Nephron (organoid): ENCODE measurements around the gene SPPL3.

Experiments
- H3K27ac Mint-ChIP-seq, 3 experiments: 2 replicates each; pipeline ENCODE4 v1.8.0; 2020; ENCODE audit warnings: mixed read lengths in 3 of 3, mild to moderate bottlenecking in 2 of 3, moderate library complexity in 1 of 3
- H3K27me3 Mint-ChIP-seq: 2 replicates; pipeline ENCODE4 v1.8.0; 2021; ENCODE audit warnings: low read depth, mild to moderate bottlenecking, moderate library complexity, mixed read lengths
- H3K36me3 Mint-ChIP-seq: 2 replicates; pipeline ENCODE4 v1.8.0; 2020; ENCODE audit warnings: low read depth, mixed read lengths
- H3K4me1 Mint-ChIP-seq: 2 replicates; pipeline ENCODE4 v1.8.0; 2020; ENCODE audit warnings: mixed read lengths
- H3K4me3 Mint-ChIP-seq, 3 experiments: 2 replicates each; pipeline ENCODE4 v1.8.0; 2020; ENCODE audit warnings: mild to moderate bottlenecking in 3 of 3, mixed read lengths in 3 of 3, moderate library complexity in 2 of 3
- H3K9me3 Mint-ChIP-seq: 2 replicates; pipeline ENCODE4 v1.8.0; 2020; ENCODE audit warnings: mixed read lengths
- CTCF ChIP-seq, 3 experiments: fragments of 200-600 bp; sonication (generic); IDR thresholded peaks; one replicate each; pipeline ENCODE4 v1.5.0; 2021; ENCODE audit warnings: antibody characterized with exemption in 3 of 3; ENCODE audit not compliant: unreplicated experiment in 3 of 3

Gene SPPL3

GRCh38 chr12:120801146-120801545 lies 103.0 kb downstream of the SPPL3 start:
- peak overlapping the region in 1 of 3 experiments; percentile 13 for H3K27ac Mint-ChIP-seq
- H3K9me3 Mint-ChIP-seq = peaks cover 19% of the 10 kb centered on the region
- no peaks in the 10 kb centered on the region for H3K27me3 Mint-ChIP-seq
- peaks cover 35% of the 10 kb centered on the region for H3K36me3 Mint-ChIP-seq
- no peak overlapping the region for H3K4me3 Mint-ChIP-seq
- peaks cover 7% of the 10 kb centered on the region for H3K4me1 Mint-ChIP-seq
- TF ChIP-seq CTCF (IDR thresholded peaks at IDR 0.05; ENCODE audit: unreplicated experiment in 3 of 3) = no peak

- no peak overlapping the region for H3K27ac Mint-ChIP-seq
- peaks cover 40% of the 10 kb centered on the region for H3K36me3 Mint-ChIP-seq
- H3K4me1 Mint-ChIP-seq = peaks cover 7% of the 10 kb centered on the region
- no peak for TF ChIP-seq CTCF (IDR thresholded peaks at IDR 0.05; ENCODE audit: unreplicated experiment in 3 of 3)
- H3K27me3 Mint-ChIP-seq = no peaks in the 10 kb centered on the region
- H3K4me3 Mint-ChIP-seq = no peak overlapping the region
- peaks cover 23% of the 10 kb centered on the region for H3K9me3 Mint-ChIP-seq
Measured at GRCh38 chr12:120800665-120801064, 103.5 kb downstream of the SPPL3 start.

GRCh38 chr12:120799243-120800045 lies 104.7 kb downstream of the SPPL3 start:
- Mint-ChIP-seq H3K9me3 (peaks cover 36% of the 10 kb centered on the region), H3K27ac (peak overlapping the region in 2 of 3 experiments; percentile 39 to 60), H3K4me3 (no peak overlapping the region), H3K36me3 (peaks cover 49% of the 10 kb centered on the region), H3K27me3 (no peaks in the 10 kb centered on the region), H3K4me1 (peaks cover 7% of the 10 kb centered on the region)
- TF ChIP-seq CTCF (IDR thresholded peaks at IDR 0.05; ENCODE audit: unreplicated experiment in 3 of 3) = no peak

- peaks cover 7% of the 10 kb centered on the region for H3K4me1 Mint-ChIP-seq
- H3K4me3 Mint-ChIP-seq = no peak overlapping the region
- H3K27ac Mint-ChIP-seq = peak overlapping the region in 1 of 3 experiments; percentile 23
- peaks cover 36% of the 10 kb centered on the region for H3K9me3 Mint-ChIP-seq
- no peak for TF ChIP-seq CTCF (IDR thresholded peaks at IDR 0.05; ENCODE audit: unreplicated experiment in 3 of 3)
- H3K36me3 Mint-ChIP-seq = peaks cover 49% of the 10 kb centered on the region
- no peaks in the 10 kb centered on the region for H3K27me3 Mint-ChIP-seq
Measured at GRCh38 chr12:120798696-120799095, 105.5 kb downstream of the SPPL3 start.

GRCh38 chr12:120797677-120798642 lies 106.2 kb downstream of the SPPL3 start:
- Mint-ChIP-seq H3K27ac (peak overlapping the region in 1 of 3 experiments; percentile 23), H3K27me3 (no peaks in the 10 kb centered on the region), H3K4me3 (no peak overlapping the region), H3K9me3 (peaks cover 43% of the 10 kb centered on the region), H3K36me3 (peaks cover 53% of the 10 kb centered on the region), H3K4me1 (peaks cover 7% of the 10 kb centered on the region)
- no peak for TF ChIP-seq CTCF (IDR thresholded peaks at IDR 0.05; ENCODE audit: unreplicated experiment in 3 of 3)
